Activated CD4-positive, alpha-beta T cell treated with anti-CD3 and anti-CD28 coated beads, Interleukin-2, amount 10 ng/mL, durations not matched to agents 7 days and 5 days (primary cell): ENCODE data around the gene GUK1. TPM values are rescaled to one million over a fixed set of nuclear protein-coding genes. Genes with fewer than 3 reads are reported as not detected.

Source experiments
- CTCF ChIA-PET: fragments of 350-600 bp; sonication (Branson Sonifier 250); formaldehyde crosslinking; loops from one replicate; lab custom pipeline; 2021; ENCODE audit warnings: antibody characterized with exemption; lab: Charles Lee
- POLR2A ChIA-PET: fragments of 350-600 bp; sonication (Branson Sonifier 250); formaldehyde crosslinking; loops from one replicate; lab custom pipeline; 2021; ENCODE audit warnings: antibody characterized with exemption; lab: Charles Lee
- DNase-seq: peaks from one replicate; pipeline ENCODE4 v3.0.0-alpha.2; 2020
- H3K27ac Mint-ChIP-seq: one replicate; pipeline ENCODE4 v1.8.0; 2021; ENCODE audit warnings: mild to moderate bottlenecking, moderate library complexity, mixed read lengths
- H3K27me3 Mint-ChIP-seq: one replicate; pipeline ENCODE4 v1.8.0; 2021; ENCODE audit warnings: mixed read lengths
- H3K36me3 Mint-ChIP-seq: one replicate; pipeline ENCODE4 v1.8.0; 2021; ENCODE audit warnings: low read depth, mixed read lengths
- H3K4me1 Mint-ChIP-seq: one replicate; pipeline ENCODE4 v1.8.0; 2021; ENCODE audit warnings: mixed read lengths
- H3K4me3 Mint-ChIP-seq: one replicate; pipeline ENCODE4 v1.8.0; 2021; ENCODE audit warnings: mild to moderate bottlenecking, moderate library complexity, mixed read lengths
- H3K9me3 Mint-ChIP-seq: one replicate; pipeline ENCODE4 v1.8.0; 2021; ENCODE audit warnings: mixed read lengths
- total RNA-seq, 2 experiments: library from RNA; stranded (reverse); gene quantifications; one replicate each; pipeline ENCODE4 v1.2.3, GENCODE V29; 2021

Gene GUK1
- total RNA-seq, 2 experiments from 2014 or later = 207 to 260 TPM

DNA sequence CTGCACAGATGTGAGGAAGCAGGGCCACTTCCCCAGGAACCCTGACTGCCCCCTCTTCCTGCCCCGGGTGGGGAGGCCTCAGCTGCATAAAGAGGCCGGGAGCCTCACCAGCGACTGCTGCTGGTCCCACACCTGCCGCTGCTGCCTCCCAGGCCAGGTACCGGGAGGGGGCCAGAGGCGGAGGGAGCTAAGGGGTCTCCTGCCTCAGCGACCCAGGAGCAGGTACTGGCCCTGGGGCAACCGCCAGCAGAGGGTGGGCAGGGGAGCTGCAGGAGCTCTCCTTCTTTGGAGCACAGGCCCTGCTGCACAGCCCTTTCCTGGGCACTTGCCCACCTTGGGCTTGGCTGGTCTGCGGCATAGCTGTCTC lies 16.4 kb downstream of the GUK1 start:
- H3K36me3 Mint-ChIP-seq = no peaks in the 10 kb centered on the region
- H3K4me1 Mint-ChIP-seq = peaks cover 21% of the 10 kb centered on the region
- H3K27me3 Mint-ChIP-seq = no peaks in the 10 kb centered on the region
- H3K9me3 Mint-ChIP-seq = no peaks in the 10 kb centered on the region
- CTCF ChIA-PET = interaction anchor here (0.6 to 8.0 kb wide), 3 partner anchors 8 to 277 kb away, joined by 3 to 58 read pairs (median 9); partner anchors contain the start of gene IBA57
- POLR2A ChIA-PET = no interaction called here
- H3K27ac Mint-ChIP-seq = peak overlapping the region; percentile 25
- H3K4me3 Mint-ChIP-seq = no peak overlapping the region
- DNase-seq = no peak

DNA sequence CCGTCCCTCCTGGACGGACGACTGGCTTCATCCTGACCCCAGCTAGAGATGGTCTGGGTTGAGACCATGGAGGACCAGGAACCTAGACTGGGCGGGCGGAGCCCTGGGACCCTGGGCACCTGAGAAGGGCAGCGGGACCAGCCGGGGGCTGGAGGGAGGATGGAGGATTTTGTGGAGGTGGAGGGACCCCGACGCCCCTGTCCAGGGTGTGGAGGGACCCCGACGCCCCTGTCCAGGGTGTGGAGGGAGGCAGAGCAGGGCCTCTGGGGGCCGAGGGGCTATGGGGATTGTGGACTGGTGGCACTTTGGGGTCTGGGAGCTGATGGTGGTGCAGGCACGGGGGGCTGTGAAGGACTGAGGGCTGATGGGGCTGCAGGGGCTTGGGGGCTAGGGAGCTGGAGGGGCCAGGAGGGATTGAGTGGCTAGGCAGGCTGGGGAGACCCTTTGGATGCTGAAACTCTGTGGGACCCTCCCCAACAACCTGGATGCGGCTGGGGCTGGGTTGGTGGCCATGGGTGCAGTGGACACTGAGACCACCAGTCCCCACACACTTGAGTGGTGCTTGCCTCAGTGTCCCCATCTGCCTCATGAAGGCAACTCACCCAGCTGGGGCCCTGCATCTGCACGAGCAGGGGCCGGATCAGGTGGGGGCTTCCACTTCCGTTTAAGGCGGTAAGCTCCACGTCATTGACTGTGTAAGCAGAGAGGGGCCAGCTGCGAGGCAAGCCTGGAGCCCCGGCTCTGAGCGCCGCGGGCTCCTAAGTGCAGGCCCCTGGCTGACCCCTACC lies 17.1 kb downstream of the GUK1 start:
- peak overlapping the region; percentile 25 for H3K27ac Mint-ChIP-seq
- POLR2A ChIA-PET = no interaction called here

DNA sequence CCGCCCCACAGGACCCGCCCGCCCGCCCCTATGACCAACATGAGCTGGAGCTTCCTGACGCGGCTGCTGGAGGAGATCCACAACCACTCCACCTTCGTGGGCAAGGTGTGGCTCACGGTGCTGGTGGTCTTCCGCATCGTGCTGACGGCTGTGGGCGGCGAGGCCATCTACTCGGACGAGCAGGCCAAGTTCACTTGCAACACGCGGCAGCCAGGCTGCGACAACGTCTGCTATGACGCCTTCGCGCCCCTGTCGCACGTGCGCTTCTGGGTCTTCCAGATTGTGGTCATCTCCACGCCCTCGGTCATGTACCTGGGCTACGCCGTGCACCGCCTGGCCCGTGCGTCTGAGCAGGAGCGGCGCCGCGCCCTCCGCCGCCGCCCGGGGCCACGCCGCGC lies 17.6 kb downstream of the GUK1 start:
- Mint-ChIP-seq H3K27me3 (no peaks in the 10 kb centered on the region), H3K4me1 (peaks cover 34% of the 10 kb centered on the region), H3K36me3 (no peaks in the 10 kb centered on the region), H3K27ac (no peak overlapping the region), H3K9me3 (no peaks in the 10 kb centered on the region), H3K4me3 (no peak overlapping the region)
- DNase-seq = no peak
- POLR2A ChIA-PET = no interaction called here
- CTCF ChIA-PET = interaction anchor here (1.8 to 8.0 kb wide), 2 partner anchors 7 to 15 kb away, joined by 9 to 58 read pairs; partner anchors contain the start of gene IBA57

More for the DNA sequence above, 17.1 kb downstream of the GUK1 start:
- CTCF ChIA-PET = interaction anchor here (0.6 to 8.0 kb wide), 3 partner anchors 8 to 278 kb away, joined by 3 to 58 read pairs (median 9); partner anchors contain the start of gene IBA57
- H3K27me3 Mint-ChIP-seq = no peaks in the 10 kb centered on the region
- H3K4me3 Mint-ChIP-seq = no peak overlapping the region
- H3K9me3 Mint-ChIP-seq = no peaks in the 10 kb centered on the region
- DNase-seq = no peak
- H3K36me3 Mint-ChIP-seq = no peaks in the 10 kb centered on the region
- peaks cover 28% of the 10 kb centered on the region for H3K4me1 Mint-ChIP-seq

DNA sequence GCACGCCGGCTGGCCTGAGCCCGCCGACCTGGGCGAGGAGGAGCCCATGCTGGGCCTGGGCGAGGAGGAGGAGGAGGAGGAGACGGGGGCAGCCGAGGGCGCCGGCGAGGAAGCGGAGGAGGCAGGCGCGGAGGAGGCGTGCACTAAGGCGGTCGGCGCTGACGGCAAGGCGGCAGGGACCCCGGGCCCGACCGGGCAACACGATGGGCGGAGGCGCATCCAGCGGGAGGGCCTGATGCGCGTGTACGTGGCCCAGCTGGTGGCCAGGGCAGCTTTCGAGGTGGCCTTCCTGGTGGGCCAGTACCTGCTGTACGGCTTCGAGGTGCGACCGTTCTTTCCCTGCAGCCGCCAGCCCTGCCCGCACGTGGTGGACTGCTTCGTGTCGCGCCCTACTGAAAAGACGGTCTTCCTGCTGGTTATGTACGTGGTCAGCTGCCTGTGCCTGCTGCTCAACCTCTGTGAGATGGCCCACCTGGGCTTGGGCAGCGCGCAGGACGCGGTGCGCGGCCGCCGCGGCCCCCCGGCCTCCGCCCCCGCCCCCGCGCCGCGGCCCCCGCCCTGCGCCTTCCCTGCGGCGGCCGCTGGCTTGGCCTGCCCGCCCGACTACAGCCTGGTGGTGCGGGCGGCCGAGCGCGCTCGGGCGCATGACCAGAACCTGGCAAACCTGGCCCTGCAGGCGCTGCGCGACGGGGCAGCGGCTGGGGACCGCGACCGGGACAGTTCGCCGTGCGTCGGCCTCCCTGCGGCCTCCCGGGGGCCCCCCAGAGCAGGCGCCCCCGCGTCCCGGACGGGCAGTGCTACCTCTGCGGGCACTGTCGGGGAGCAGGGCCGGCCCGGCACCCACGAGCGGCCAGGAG lies 18.3 kb downstream of the GUK1 start:
- Mint-ChIP-seq H3K27me3 (no peaks in the 10 kb centered on the region), H3K9me3 (no peaks in the 10 kb centered on the region), H3K27ac (no peak overlapping the region), H3K36me3 (no peaks in the 10 kb centered on the region), H3K4me3 (no peak overlapping the region), H3K4me1 (peaks cover 34% of the 10 kb centered on the region)
- DNase-seq = no peak
- POLR2A ChIA-PET = no interaction called here
- CTCF ChIA-PET = interaction anchor here (1.8 to 8.0 kb wide), 2 partner anchors 6 to 16 kb away, joined by 9 to 58 read pairs; partner anchors contain the start of gene IBA57

DNA sequence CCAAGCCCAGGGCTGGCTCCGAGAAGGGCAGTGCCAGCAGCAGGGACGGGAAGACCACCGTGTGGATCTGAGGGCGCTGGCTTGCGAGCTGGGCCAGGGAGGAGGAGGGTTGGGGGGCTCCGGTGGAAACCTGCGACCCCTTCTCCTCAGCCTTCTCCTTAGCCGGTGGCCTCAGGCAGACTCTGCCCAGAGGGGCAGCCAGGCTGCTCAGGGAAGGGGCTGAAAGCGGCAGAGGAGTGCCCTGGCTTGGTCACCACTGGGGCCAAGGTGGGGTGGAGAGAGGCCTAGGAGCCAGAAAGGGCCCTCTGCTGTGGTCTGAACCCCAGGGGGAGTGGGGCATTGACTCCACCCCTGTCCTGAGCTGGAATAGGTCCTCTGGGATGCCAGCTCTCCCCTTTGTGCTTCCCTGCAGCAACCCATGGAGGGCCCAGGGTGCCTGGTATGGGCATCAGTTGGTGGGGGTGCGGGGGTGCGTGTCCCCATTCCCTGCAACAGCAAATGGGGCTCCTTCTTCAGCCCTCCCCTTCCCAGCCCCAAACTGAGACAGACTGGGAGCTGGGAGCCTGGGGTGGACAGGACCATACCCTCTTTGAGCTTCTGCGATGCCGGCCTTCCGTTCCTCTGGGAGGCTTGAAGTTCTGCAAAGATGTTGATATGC lies 19.1 kb downstream of the GUK1 start:
- no peaks in the 10 kb centered on the region for H3K27me3 Mint-ChIP-seq
- H3K9me3 Mint-ChIP-seq = no peaks in the 10 kb centered on the region
- POLR2A ChIA-PET = no interaction called here
- CTCF ChIA-PET = no interaction called here
- H3K27ac Mint-ChIP-seq = peak overlapping the region; percentile 38
- no peak for DNase-seq
- H3K4me3 Mint-ChIP-seq = no peak overlapping the region
- H3K4me1 Mint-ChIP-seq = peaks cover 39% of the 10 kb centered on the region
- no peaks in the 10 kb centered on the region for H3K36me3 Mint-ChIP-seq

DNA sequence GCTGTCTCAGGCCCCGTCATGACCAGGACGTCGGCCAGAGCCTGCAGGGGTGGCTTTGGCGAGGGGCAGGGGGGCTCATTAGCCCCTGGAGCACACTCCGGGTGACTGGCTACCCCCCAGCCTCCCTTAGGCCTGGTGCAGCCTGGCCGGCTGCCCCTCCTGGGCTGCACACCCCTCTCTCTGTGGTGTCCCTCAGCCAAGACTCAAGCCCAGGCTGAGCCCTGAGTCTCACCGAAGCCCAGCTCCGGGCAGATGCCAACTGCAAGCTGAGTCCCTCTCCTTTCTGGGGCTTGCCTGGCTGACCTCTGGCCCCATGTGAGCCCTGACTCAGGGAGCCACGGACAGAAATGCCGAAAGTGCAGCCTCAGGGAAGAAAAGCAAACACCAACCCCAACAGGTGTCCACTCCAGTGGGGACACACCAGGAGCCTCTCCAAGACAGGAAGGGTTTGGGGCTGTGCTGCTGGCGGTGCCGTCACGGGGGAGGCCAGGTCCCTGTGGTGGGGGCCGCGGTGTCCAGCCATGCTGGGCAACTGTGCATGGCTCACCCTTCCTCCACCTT lies 20.2 kb downstream of the GUK1 start:
- H3K27me3 Mint-ChIP-seq = no peaks in the 10 kb centered on the region
- peaks cover 42% of the 10 kb centered on the region for H3K4me1 Mint-ChIP-seq
- no peak overlapping the region for H3K4me3 Mint-ChIP-seq
- H3K9me3 Mint-ChIP-seq = no peaks in the 10 kb centered on the region
- H3K27ac Mint-ChIP-seq = no peak overlapping the region
- no peak for DNase-seq
- no peaks in the 10 kb centered on the region for H3K36me3 Mint-ChIP-seq
- CTCF ChIA-PET = interaction anchor here (8.5 kb wide), 1 partner anchor 19 kb away, joined by 104 read pairs; the partner anchor contains the start of gene GUK1
- POLR2A ChIA-PET = no interaction called here

DNA sequence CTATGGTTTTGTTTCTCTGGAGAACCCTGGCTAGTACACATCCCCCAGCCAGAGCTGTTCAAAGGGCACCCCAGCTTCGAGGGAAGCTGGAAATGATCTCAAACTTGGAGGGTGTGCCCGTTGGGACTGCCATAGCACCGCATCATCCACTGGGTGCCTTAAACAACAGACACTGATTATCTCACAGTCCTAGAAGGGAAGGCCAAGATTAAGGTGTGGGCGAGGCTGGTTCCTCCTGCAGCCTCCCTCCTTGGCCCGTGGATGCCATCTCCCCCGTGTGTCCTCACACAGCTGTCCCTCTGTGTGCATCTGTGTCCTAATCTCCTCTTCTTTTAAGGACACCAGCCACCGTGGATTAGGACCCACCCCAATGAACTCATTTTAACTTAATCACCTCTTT lies 21.3 kb downstream of the GUK1 start:
- POLR2A ChIA-PET = no interaction called here
- H3K27ac Mint-ChIP-seq = no peak overlapping the region
- no peak overlapping the region for H3K4me3 Mint-ChIP-seq
- no peaks in the 10 kb centered on the region for H3K36me3 Mint-ChIP-seq
- no peaks in the 10 kb centered on the region for H3K9me3 Mint-ChIP-seq
- DNase-seq = no peak
- CTCF ChIA-PET = interaction anchor here (8.5 kb wide), 1 partner anchor 20 kb away, joined by 104 read pairs; the partner anchor contains the start of gene GUK1
- H3K27me3 Mint-ChIP-seq = no peaks in the 10 kb centered on the region
- H3K4me1 Mint-ChIP-seq = peaks cover 35% of the 10 kb centered on the region

DNA sequence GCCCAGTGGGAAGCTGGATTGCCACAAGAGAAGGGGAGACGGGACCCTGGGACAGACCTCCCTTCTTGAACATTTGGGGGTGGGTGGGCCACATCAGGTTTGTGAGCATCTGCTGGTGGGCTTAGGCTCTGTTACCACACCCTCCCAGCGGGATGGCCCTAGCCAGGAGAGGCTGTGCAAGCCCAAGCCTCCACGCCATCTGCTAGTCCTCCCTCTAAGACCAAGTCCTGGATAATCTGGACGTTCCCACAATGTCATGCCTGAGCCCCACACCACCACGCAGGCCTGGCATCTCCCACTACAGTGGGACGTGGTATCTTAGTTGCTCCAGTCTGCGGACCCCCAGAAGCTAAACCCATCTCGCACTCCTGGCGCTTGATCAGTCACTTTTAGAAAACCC lies 21.8 kb downstream of the GUK1 start:
- Mint-ChIP-seq H3K9me3 (no peaks in the 10 kb centered on the region), H3K27me3 (no peaks in the 10 kb centered on the region), H3K36me3 (no peaks in the 10 kb centered on the region), H3K4me1 (peaks cover 39% of the 10 kb centered on the region), H3K27ac (no peak overlapping the region), H3K4me3 (no peak overlapping the region)
- ChIA-PET POLR2A (no interaction called here), CTCF (interaction anchor here (8.5 kb wide), 1 partner anchor 20 kb away, joined by 104 read pairs; the partner anchor contains the start of gene GUK1)
- no peak for DNase-seq

DNA sequence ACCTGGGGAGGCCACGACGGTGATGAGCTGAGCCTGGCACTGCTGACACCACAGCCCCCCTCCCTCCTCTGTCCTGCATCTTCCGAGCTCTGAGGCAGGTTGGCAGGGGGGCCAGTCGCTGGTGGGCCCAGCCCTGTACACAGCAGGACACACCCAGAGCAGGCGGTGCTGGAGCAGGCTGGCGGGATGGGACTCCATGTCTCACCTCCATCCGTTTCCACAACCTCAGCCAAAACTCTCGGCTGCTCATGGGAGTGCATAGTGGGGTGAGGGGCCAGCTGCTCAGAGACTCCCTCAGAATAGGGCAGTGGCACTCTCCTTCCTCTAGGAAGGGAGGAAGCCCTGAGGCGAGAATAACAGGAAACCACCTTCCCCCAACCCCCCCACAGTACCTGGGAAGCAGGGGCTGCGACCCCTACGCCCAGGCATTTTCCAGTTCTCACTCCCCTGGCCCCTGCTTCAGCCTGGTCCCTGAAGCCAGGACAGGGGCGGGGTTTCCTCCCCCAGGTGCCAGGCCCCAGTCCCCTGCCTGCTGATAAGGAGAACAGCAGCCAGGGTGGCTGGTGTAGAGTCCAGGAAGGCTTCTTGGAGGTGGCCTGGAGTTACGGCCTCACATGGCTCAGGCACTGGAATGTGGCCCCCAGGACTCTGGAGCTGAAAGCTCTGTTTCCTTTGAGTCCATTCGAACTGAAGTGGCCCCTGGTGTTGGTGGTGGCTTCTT lies 22.4 kb downstream of the GUK1 start:
- Mint-ChIP-seq H3K36me3 (no peaks in the 10 kb centered on the region), H3K27me3 (no peaks in the 10 kb centered on the region), H3K27ac (peak overlapping the region; percentile 66), H3K4me3 (no peak overlapping the region), H3K9me3 (no peaks in the 10 kb centered on the region), H3K4me1 (peaks cover 37% of the 10 kb centered on the region)
- ChIA-PET POLR2A (no interaction called here), CTCF (interaction anchor here (1.3 to 8.5 kb wide), 3 partner anchors 8 to 21 kb away, joined by 3 to 104 read pairs (median 58); partner anchors contain the start of gene GUK1)
- no peak for DNase-seq

DNA sequence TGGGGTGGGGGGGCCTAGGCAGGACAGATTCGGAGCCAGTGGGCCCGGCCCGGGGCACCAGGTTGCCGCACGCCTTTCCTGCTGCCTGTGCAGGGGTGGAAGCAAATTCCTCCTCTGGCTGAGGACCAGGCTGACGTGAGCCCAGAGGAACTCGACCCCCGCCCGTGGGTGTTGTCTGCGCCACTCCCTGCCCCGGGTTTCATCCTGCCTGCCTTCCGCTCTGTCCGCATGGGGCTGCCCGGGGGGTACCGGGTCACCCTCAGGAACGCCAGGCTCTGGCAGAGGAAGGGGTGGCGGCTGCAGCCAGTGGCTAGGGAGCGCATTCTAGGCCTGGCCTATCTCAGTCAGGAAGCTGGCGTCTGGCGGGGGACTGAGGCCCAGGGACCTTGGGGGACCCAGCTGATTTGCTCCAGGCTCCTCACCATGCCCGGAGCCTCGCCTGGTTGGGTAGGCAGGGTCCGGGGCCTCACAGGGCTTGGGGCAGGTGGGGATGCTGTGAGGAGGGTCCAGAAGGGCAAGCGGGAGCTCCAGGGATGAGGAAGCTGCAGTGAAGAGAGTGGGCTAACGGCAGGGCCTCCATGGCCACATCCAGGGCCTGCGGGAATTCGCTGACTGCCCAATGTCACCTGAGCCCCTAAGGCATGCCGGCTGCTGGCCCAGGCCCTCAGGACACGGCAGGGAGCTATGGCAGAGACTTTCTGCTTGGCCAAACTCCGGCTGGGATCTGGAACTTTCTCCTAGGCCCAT lies 23.1 kb downstream of the GUK1 start:
- no peak overlapping the region for H3K4me3 Mint-ChIP-seq
- peak overlapping the region; percentile 66 for H3K27ac Mint-ChIP-seq
- H3K4me1 Mint-ChIP-seq = peaks cover 42% of the 10 kb centered on the region
- ChIA-PET POLR2A (no interaction called here), CTCF (interaction anchor here (1.3 to 8.5 kb wide), 3 partner anchors 9 to 21 kb away, joined by 3 to 104 read pairs (median 58); partner anchors contain the start of gene GUK1)
- no peak for DNase-seq
- H3K27me3 Mint-ChIP-seq = no peaks in the 10 kb centered on the region
- no peaks in the 10 kb centered on the region for H3K9me3 Mint-ChIP-seq
- no peaks in the 10 kb centered on the region for H3K36me3 Mint-ChIP-seq
